Stimulated activated CD4-positive, alpha-beta T cell treated with anti-CD3 and anti-CD28 coated beads, Interleukin-4, amount 100 ng/mL, for 48 hours (primary cell): Measurements from ENCODE around the gene GFRAL.

Experiments used
- DNase-seq, 2 donors: peaks; one replicate each; pipeline ENCODE4 v3.0.0-alpha.2; 2020; ENCODE audit warnings: low read depth in 2 of 2

GFRAL gene

DNA sequence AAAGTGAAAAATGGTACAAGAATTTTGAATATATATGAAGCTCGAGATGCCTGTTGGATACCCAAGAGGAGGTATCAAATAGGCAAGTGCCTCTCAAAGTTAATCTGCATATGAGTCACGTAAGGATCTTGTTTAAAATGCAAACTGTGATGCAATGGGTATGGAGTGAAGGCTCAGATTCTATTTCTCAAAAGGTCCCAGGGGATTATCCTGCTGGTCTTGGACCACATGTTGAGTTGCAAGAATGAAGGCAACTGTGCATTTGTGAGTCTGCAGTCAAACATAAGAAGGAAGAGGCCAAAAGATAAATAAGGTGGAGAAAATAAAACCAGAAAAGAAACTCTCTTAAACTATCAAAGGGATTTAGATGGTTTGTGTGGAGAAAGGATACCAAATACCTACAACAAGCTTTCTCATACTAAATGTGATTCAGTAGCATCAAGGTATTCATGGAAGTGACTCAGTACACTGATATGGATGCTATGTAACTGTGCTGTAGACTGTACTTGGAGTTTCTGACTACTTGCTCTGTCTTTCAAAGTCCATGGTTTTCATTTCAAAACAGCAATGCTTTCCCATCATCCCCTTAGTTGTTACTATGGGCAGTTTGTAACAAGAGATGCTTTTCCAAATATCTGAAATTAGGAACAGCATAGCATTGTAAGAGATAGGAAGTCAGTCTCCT lies 106.3 kb downstream of the GFRAL start:
- DNase-seq, result no peak

- DNase-seq, result no peak
These were observed 109.9 kb downstream of the GFRAL start for GRCh38 chr6:55437141-55437540.

DNA sequence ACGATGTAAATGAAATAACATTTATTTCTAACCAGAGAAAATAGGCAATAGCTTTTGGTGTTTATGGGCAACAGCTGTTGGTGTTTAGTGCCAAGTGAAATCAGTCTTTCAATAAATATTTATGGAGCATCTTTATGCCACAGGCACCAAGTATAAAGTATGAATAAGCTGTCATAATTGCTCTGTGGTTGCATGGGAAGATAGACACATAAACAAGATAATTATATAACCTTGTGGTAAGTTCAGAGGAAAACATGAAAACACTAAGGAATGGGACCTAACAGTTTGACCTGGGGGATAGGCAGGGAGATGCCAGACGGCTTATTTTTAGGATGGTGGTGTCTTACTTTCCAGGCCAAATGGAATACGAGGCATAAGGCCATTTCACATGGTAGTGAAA lies 110.9 kb downstream of the GFRAL start:
- DNase-seq, result no peak

GRCh38 chr6:55443238-55444134 lies 116.2 kb downstream of the GFRAL start:
- DNase-seq, result no peak

- no peak for DNase-seq
These were observed 118.5 kb downstream of the GFRAL start for GRCh38 chr6:55445648-55446204.

- DNase-seq, result no peak
These were observed 120.6 kb downstream of the GFRAL start for GRCh38 chr6:55447891-55448290.

DNA sequence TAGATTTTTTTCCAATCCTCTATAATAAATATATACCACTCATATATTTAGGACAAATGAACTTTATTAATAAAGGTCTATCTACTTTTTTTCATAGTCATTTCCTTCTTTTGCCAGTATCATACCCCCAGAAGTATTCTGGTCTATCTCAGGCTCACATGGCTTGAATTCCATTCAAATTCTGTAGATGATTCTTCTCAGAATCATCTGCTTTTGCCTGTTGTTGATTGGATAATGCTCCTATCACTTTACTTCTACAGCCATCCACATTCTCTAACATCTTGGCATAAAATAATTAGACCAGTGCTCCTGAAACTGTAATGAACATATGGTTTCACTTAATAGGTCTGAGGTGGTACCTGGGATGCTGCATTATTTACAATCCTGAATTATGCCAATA lies 121.2 kb downstream of the GFRAL start:
- no peak for DNase-seq

DNA sequence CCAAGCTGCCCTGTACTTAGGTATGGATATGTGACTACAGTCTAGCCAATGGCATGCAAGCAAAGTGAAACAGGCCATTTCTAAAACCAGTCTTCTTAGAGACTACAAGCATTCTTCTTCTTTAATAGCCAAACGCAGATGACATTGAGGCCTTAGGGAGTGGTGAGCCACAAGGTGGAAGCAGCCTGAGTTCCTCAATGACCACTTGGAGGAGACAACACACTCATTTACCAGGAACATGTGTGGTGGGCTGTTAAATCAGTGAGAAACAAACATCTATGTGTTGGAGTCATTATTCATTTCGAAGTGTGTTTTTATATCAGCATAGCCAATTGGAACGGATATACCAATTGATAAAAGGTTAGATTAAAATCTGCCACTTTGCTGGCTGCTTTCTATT lies 122.0 kb downstream of the GFRAL start:
- no peak for DNase-seq

DNA sequence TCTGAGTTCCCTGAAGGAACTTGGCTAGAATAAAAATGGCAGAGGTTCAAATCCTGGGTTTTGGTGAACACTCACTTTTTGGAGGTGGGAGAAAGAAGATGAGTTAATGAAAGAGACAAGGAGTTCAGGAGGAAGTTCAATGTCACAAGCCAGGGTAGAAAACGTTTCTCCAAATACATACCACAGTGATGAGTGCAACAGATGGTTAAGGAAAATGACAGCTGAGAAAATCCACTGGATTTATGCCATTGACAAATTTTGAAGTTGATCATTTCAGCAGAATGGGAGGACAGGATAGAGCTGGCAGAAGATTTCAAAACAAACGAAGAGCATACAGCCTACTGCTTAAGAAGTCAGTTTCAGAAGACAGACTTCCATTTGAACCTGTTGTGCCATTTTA lies 122.7 kb downstream of the GFRAL start:
- DNase-seq, result no peak
